WI38 (cell line): ENCODE measurements around the gene RAD23B.
A peak's percentile ranks its signal among the peaks of the same experiment; 100 is the strongest.

Source experiments
- H3K4me3 ChIP-seq: 2 replicates; pipeline ENCODE4 v1.5.1; 2011; ENCODE audit warnings: low read depth, mild to moderate bottlenecking, control low read depth, low read length
- TF ChIP-seq, protein P1 (sequence below): IDR thresholded peaks from 2 replicates; pipeline ENCODE4 v1.5.1; 2012; ENCODE audit warnings: low read depth, mild to moderate bottlenecking, control low read depth, low read length

Gene RAD23B

DNA sequence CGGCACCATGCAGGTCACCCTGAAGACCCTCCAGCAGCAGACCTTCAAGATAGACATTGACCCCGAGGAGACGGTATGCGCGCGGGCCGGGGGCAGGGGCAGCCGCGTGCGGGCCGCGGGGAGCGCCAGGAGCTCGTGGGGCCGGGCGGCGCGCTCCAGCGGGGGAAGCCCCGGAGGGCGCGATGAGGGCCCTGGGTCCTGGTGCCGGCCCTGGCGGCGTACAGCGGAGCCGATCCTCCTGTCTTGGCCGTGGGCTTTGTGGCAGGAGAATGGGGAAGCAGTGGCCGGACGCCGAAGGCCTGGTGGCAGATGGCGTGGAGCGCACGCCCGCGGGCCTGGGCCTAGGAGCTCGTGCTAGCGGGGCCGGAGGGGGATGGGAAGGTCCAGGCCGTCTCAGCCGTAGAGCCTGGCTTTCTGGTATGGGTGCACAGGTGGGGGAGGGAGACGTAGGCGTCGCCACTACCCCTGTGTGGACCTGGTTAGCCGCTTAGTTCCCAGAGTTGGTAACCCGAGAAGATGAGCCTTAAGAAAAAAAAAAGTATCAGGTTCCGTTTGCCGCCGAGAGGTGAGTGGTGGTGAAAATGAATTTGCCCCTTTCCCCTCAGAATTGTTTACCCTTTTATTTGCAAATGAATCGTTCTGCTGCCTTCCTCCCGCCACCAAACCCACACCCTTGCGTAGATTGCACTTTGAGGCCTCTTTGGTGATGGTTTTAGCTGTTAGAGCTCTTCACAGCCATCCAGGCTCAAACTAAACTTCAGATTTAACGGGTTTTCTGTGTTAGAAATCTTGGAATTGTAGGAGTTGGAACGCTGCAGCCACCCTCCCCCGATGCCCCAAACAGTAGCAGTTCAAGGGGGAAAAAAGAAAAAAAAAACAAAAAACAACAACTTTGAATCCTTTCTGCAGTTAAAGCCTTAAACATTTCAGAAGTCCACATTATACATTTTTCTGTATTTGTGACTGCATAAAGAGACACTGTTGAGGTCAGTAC is 841 bp downstream of the RAD23B start:
- peak overlapping the region; percentile 87 for H3K4me3 ChIP-seq
- TF ChIP-seq, protein P1, sequence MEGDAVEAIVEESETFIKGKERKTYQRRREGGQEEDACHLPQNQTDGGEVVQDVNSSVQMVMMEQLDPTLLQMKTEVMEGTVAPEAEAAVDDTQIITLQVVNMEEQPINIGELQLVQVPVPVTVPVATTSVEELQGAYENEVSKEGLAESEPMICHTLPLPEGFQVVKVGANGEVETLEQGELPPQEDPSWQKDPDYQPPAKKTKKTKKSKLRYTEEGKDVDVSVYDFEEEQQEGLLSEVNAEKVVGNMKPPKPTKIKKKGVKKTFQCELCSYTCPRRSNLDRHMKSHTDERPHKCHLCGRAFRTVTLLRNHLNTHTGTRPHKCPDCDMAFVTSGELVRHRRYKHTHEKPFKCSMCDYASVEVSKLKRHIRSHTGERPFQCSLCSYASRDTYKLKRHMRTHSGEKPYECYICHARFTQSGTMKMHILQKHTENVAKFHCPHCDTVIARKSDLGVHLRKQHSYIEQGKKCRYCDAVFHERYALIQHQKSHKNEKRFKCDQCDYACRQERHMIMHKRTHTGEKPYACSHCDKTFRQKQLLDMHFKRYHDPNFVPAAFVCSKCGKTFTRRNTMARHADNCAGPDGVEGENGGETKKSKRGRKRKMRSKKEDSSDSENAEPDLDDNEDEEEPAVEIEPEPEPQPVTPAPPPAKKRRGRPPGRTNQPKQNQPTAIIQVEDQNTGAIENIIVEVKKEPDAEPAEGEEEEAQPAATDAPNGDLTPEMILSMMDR = no peak

DNA sequence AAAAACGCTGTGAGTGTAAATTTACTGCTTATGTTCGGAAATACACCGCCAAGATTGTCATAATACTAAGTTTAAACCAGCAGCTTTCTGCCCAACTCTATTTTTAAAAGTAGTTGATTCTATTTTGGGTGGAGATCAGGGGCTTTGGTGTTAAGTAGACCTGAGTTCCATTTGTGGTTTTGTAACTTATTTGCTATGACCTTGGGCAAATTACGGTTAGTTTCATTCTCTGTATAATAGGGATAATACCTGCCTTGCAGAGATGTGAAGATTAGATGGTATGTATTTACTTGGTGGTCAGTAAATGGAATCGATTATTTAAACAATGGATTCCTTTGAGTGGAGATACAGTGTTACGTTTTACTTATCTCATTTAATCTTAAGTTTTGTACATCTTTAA is 1.6 kb downstream of the RAD23B start:
- TF ChIP-seq, protein P1 = no peak
- H3K4me3 ChIP-seq = peak overlapping the region; percentile 87

DNA sequence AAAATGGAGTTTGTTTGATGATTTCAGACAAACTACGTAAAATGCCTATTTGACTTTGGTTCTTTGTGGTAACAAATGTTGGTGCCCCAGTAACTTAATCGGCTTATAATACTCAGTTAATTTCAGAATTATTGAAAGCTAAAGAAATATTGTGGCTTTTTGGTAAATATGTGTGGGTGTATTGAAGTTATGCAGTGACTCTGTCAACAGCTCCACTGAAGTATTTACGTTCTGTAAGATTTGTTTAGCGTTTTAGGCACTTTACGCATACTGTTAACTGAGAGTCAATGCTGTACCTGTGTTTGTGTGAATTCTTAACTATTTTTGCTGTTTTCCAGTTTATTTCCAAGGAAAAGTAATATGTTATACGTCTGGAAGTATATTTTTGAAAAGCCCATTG is 2.2 kb downstream of the RAD23B start:
- peak overlapping the region; percentile 87 for H3K4me3 ChIP-seq
- TF ChIP-seq, protein P1 = no peak

DNA sequence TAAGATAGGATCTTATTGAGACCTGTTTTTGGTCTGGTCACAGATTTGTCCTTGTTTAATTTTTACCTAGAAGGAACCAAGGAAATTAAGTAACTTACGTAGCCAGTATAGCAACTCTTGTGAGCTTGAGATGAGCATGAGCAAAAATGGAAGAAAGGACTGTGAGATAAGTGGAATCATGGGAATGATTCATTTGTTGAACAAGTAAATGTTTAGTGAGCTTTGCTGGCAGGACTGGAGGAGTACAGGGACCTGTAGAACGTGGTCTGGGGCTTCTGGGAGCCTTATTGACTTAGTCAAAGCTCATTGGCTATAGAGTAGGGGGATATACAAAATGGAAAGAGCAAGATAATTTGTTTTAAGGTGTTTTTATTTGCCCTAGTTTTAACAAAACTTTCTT is 3.0 kb downstream of the RAD23B start:
- TF ChIP-seq, protein P1 = no peak
- peak overlapping the region; percentile 87 for H3K4me3 ChIP-seq

DNA sequence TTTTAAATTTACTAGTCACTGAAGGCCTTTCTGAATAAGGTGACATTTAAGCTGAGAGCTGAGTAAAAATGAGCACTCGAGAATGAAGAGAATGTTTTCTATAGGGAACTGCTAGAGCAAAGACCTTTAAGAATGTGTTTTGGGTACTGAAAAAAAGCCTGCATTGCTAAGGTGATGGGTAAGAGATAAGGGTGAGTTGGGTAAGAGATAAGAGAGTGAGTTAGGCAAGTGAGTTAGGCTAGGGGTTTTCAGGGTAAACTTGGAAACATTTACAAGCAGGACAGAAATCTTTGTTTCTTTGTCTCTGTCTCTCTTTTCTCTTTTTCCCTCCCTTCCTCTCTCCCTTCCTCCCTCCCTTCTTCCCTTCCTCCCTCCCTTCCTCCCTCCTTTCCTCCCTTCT is 5.6 kb downstream of the RAD23B start:
- no peak overlapping the region for H3K4me3 ChIP-seq
- TF ChIP-seq, protein P1 = no peak

DNA sequence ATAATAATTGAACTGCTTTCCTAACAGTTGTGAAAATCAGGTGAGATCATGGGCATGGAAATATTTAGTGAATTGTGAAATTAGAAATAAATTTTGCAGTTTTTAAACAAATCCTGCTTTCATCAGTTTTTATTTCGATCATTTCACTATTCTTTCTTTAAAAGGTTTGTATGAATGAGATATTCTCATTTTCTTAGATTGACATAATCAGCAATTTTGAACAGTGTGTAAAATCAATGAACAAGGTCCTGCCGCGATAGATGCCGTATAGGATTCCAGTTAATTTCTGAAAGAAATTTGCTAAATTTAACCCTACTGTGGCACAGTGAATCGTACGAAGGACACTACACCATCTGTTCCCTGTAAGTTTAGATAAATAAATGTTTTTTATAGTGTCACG is 7.5 kb downstream of the RAD23B start:
- TF ChIP-seq, protein P1 = no peak
- H3K4me3 ChIP-seq = no peak overlapping the region

DNA sequence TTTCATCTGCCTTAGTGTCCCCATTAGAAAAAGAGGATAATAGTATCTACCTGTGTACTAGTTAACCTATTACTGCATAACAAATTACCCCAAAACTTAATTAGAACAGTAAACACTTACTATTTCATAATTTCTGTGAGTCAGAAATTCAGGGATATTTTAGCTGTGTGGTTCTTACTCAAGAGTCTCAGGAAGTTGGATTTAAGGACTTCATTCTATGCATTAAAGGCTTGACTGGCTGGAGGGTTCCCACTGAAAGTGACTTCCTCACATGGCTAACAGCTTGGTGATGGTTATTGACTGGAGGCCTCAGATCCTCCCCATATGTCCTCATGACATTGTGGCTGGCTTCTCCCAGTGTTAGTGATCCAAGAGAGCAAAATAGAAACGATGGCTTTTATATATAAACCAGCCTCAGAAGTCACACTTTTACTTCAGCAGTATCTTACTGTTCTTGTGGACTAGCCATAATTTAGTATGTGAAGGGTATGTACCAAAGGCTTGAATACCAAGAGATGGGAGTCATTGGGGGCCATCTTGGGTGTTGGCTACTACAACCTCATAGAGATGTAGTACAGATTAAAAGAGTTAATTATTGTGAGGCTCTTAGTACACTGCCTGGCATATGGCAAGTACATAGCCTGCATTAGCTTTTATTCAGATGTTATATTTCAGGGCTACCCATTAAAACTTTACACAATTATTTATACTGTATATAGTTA is 9.9 kb downstream of the RAD23B start:
- TF ChIP-seq, protein P1 = no peak

More for the DNA sequence above, 9.9 kb downstream of the RAD23B start:
- no peak overlapping the region for H3K4me3 ChIP-seq
